OCI-LY7 (cell line): ENCODE results near the gene RIIAD1.

ENCODE experiments used
- EZH2phosphoT487 ChIP-seq: fragments of 200-600 bp; sonication (generic); IDR thresholded peaks from 2 replicates; pipeline ENCODE4 v1.6.1; 2018; ENCODE audit warnings: low read depth, borderline replicate concordance, mild to moderate bottlenecking, mixed run types, antibody characterized with exemption, low read length, moderate library complexity, mixed read lengths
- TF ChIP-seq, protein P1 (sequence below): fragments of 200-600 bp; sonication (generic); conservative IDR thresholded peaks from 2 replicates; pipeline ENCODE4 v1.5.1; 2014; ENCODE audit warnings: mild to moderate bottlenecking, antibody characterized with exemption, low read length, moderate library complexity, mixed read lengths

GRCh38 chr1:151702936-151703335 lies 18.4 kb upstream of the RIIAD1 start:
- TF ChIP-seq, protein P1, sequence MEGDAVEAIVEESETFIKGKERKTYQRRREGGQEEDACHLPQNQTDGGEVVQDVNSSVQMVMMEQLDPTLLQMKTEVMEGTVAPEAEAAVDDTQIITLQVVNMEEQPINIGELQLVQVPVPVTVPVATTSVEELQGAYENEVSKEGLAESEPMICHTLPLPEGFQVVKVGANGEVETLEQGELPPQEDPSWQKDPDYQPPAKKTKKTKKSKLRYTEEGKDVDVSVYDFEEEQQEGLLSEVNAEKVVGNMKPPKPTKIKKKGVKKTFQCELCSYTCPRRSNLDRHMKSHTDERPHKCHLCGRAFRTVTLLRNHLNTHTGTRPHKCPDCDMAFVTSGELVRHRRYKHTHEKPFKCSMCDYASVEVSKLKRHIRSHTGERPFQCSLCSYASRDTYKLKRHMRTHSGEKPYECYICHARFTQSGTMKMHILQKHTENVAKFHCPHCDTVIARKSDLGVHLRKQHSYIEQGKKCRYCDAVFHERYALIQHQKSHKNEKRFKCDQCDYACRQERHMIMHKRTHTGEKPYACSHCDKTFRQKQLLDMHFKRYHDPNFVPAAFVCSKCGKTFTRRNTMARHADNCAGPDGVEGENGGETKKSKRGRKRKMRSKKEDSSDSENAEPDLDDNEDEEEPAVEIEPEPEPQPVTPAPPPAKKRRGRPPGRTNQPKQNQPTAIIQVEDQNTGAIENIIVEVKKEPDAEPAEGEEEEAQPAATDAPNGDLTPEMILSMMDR = no peak
- no peak for TF ChIP-seq EZH2phosphoT487
